Lower lobe of right lung (tissue), 2 donors: Measurements from ENCODE around the gene BCAN. TPM values are rescaled to one million over a fixed set of nuclear protein-coding genes. Genes with fewer than 3 reads are reported as not detected.

Experiments used
- ATAC-seq, 2 donors: fragments of 200-7000 bp; cut with Tn5 transposase; one replicate each; pipeline ENCODE4 v1.9.1; 2020 to 2022; ENCODE audit warnings: mild to moderate bottlenecking in 2 of 2, moderate library complexity in 2 of 2
- DNase-seq: peaks from one replicate; pipeline ENCODE4 v3.0.0-alpha.2; 2020
- H3K27ac ChIP-seq: fragments of 200-600 bp; one replicate; pipeline ENCODE4 v1.8.0; 2022
- H3K27me3 ChIP-seq: fragments of 200-600 bp; one replicate; pipeline ENCODE4 v1.8.0; 2022; ENCODE audit warnings: low read depth
- H3K36me3 ChIP-seq: fragments of 200-600 bp; one replicate; pipeline ENCODE4 v1.8.0; 2022; ENCODE audit warnings: mild to moderate bottlenecking
- H3K4me1 ChIP-seq: fragments of 200-600 bp; one replicate; pipeline ENCODE4 v1.8.0; 2022
- H3K4me3 ChIP-seq: fragments of 200-600 bp; one replicate; pipeline ENCODE4 v1.8.0; 2022; ENCODE audit warnings: mild to moderate bottlenecking
- H3K9me3 ChIP-seq: fragments of 200-600 bp; one replicate; pipeline ENCODE4 v1.8.0; 2022
- CTCF ChIP-seq: fragments of 200-600 bp; IDR thresholded peaks from one replicate; pipeline ENCODE4 v1.8.0; 2022; ENCODE audit warnings: antibody characterized with exemption, mild to moderate bottlenecking
- intact Hi-C: fragments of 100-400 bp; cut with DNase I; formaldehyde crosslinking; loops from one replicate; pipeline ENCODE4 v1.11.0; 2022
- total RNA-seq: library from RNA; stranded (reverse); fragmentation: NEBNext Ultra II Directional; extraction: Animal tissue kit (Norgen Biotek cat#: 25700); gene quantifications from one replicate; pipeline ENCODE4 v1.2.1, GENCODE V29; 2021
- donor health status: DM: no; HTN: yes; CAD: no; lungs with severe emphysema.

BCAN gene
- total RNA-seq, 1 donor from 2014 or later, result not detected

DNA sequence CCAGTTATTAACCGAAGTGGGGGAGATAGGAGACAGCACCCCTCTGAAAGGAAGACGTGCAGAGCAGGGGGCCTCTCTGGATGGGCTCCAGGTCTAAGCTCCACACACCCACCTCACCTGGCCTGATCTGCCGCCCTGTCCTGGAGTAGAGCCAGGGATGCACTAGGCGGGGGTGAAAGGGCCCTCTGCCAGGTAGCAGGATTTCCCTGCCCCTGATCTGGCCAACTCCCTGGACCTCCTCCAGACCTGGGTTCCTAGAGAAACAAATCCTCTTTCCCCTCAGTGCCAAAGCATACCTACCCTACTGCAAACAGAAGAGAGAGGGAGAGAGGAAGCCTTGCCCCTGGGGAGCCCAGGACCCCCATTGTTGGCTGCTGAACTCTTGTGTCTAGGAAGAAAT, 61.4 kb downstream of the BCAN start:
- no peaks in the 10 kb centered on the region for H3K36me3 ChIP-seq
- no peak overlapping the region for H3K27ac ChIP-seq
- no peak for TF ChIP-seq CTCF
- intact Hi-C loops, result no loop called here
- H3K9me3 ChIP-seq, result no peaks in the 10 kb centered on the region
- ATAC-seq (no peak), DNase-seq (no peak)
- peaks cover 45% of the 10 kb centered on the region for H3K27me3 ChIP-seq
- H3K4me1 ChIP-seq, result peaks cover 32% of the 10 kb centered on the region
- no peak overlapping the region for H3K4me3 ChIP-seq

DNA sequence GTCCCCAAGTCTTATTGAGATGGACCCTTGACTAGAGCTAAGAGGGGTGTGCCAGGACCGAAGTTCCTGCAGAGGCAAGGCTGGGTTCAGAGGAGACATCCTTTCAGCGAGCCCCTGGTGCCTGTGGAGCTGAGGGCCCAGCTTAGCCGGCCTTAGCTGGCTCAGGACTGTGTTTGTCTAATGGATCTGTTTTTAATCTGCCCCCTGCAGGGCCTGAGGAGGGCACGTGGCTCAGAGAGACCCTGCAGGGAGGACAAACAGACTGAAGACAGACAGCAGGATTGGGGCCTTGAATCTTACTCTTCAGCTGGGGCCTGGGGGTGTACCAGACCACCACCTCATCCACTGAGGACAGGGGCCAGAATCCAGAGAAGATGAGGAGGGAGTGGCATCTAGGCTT, 61.8 kb downstream of the BCAN start:
- H3K4me1 ChIP-seq, result peaks cover 32% of the 10 kb centered on the region
- intact Hi-C loops, result no loop called here
- DNase-seq (no peak), ATAC-seq (no peak)
- peaks cover 45% of the 10 kb centered on the region for H3K27me3 ChIP-seq
- no peak overlapping the region for H3K27ac ChIP-seq
- TF ChIP-seq CTCF, result no peak
- no peaks in the 10 kb centered on the region for H3K36me3 ChIP-seq
- H3K4me3 ChIP-seq, result no peak overlapping the region
- no peaks in the 10 kb centered on the region for H3K9me3 ChIP-seq

GRCh38 chr1:156704166-156704711, 62.3 kb downstream of the BCAN start:
- Histone ChIP-seq H3K4me3 (no peak overlapping the region), H3K9me3 (no peaks in the 10 kb centered on the region), H3K4me1 (peaks cover 32% of the 10 kb centered on the region), H3K27me3 (peaks cover 45% of the 10 kb centered on the region), H3K27ac (no peak overlapping the region), H3K36me3 (no peaks in the 10 kb centered on the region)
- no peak for TF ChIP-seq CTCF
- DNase-seq, result no peak
- intact Hi-C loops, result no loop called here
- ATAC-seq, result no peak

DNA sequence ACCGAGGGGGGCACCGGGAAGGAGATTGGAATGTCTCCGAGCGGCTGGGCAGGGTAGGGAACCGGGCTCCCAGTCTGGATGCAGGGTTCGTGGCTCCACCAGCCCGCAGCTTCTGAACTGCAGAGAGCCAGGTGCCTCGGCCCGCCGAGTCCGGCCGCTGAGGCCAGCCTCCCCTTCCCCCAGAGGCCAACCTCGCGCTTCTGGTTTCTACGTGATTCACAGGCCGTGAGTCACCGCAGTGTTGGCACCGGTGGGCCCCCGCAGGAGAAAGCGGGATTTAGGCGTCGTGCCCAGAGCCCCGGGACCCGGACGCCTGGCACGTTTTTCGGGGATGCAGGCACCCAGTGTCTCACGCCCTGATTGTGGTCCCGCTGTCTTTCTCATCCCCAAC, 63.0 kb downstream of the BCAN start:
- Histone ChIP-seq H3K36me3 (no peaks in the 10 kb centered on the region), H3K4me1 (peaks cover 38% of the 10 kb centered on the region), H3K27me3 (peaks cover 45% of the 10 kb centered on the region), H3K4me3 (peak overlapping the region; percentile 47), H3K9me3 (no peaks in the 10 kb centered on the region), H3K27ac (no peak overlapping the region)
- ATAC-seq (peak; percentile 17 to 43), DNase-seq (peak; percentile 51)
- intact Hi-C loops, result no loop called here
- no peak for TF ChIP-seq CTCF

DNA sequence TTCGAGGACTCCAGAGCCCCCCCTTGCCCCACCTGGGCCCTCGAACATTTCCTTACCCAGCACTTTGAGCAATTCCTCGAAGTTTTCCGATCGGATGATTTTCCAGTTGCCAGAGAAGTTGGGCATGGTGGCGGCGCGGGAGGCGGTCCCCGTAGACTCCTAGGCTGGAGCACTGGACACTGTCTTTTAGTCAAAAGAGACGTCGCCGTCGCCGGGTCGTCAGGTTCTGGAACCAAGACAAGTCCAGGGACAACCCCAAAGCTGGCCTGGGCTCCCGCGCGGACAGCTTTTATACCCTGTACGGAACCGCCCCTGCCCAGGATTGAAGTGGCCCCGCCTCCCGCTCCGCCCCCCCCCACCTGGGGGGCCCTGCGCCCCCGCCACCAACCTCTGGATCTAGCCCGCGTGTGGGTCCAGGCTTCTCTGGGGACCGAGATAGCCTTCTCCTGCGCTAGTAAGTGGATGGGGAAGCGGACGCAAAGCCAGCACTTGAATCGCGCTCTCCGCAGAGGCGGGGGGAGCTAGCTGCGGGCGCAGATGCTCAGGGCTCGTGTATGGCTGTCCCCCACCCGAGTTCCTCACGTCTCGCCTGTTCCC, 63.5 kb downstream of the BCAN start, which contains the start of gene CRABP2:
Gene CRABP2, minus strand, starts transcription at position 263 of the 597 bp plus-strand sequence. Its CDS starts 137 bp downstream, at position 126.
- Histone ChIP-seq H3K4me3 (peak within 1 kb of the TSS; percentile 47), H3K4me1 (peaks cover 38% of the 10 kb centered on the region), H3K36me3 (no peaks in the 10 kb centered on the region), H3K9me3 (no peaks in the 10 kb centered on the region), H3K27me3 (peaks cover 45% of the 10 kb centered on the region), H3K27ac (peak within 1 kb of the TSS; percentile 64)
- ATAC-seq, result peak; percentile 18 to 44
- intact Hi-C loops, result no loop called here
- no peak for TF ChIP-seq CTCF
- DNase-seq, result peak; percentile 57
